Thyroid gland (tissue), 4 donors: ENCODE data around the gene A1CF. TPM values are rescaled to one million over a fixed set of nuclear protein-coding genes. Genes with fewer than 3 reads are reported as not detected.

Experiments used
- DNase-seq, 2 donors: peaks; one replicate each; pipeline ENCODE4 v3.0.0-alpha.2; 2019
- H3K27ac ChIP-seq, 3 donors: fragments of 200-600 bp; sonication (generic); 1 replicate in 2 of 3; 2 replicates in 1 of 3; pipeline ENCODE4 v1.5.1; 2016 to 2019; ENCODE audit warnings: mild to moderate bottlenecking in 1 of 3, moderate library complexity in 1 of 3
- H3K27me3 ChIP-seq: fragments of 200-600 bp; sonication (generic); one replicate; pipeline ENCODE4 v1.5.1; 2019
- H3K36me3 ChIP-seq, 2 donors: fragments of 200-600 bp; sonication (generic); one replicate each; pipeline ENCODE4 v1.5.1; 2016 to 2019
- H3K4me1 ChIP-seq, 2 donors: fragments of 200-600 bp; sonication (generic); one replicate each; pipeline ENCODE4 v1.5.1; 2017 to 2019
- H3K4me3 ChIP-seq, 3 donors: fragments of 200-600 bp; sonication (generic); replicated peaks in 1 of 3; 1 replicate in 2 of 3; 2 replicates in 1 of 3; pipeline ENCODE4 v1.5.1; 2016; ENCODE audit warnings: mild to moderate bottlenecking in 1 of 3
- H3K9me3 ChIP-seq: fragments of 200-600 bp; sonication (generic); one replicate; pipeline ENCODE4 v1.5.1; 2017
- CTCF ChIP-seq, 6 experiments: fragments of 200-600 bp in 3 of 6; fragments of 450-650 bp in 3 of 6; sonication (generic) in 3 of 6; IDR thresholded peaks; one replicate each; pipeline ENCODE4 v1.5.1; 2016 to 2019; ENCODE audit warnings: antibody characterized with exemption in 6 of 6, mild to moderate bottlenecking in 2 of 6, inconsistent platforms in 1 of 6, moderate library complexity in 1 of 6
- POLR2A ChIP-seq, 2 donors: fragments of 450-650 bp; IDR thresholded peaks; one replicate each; pipeline ENCODE4 v1.6.1; 2017; ENCODE audit warnings: antibody characterized with exemption in 2 of 2, mild to moderate bottlenecking in 2 of 2, moderate library complexity in 1 of 2
- WGBS, 2 donors: methylation state at CpG; one replicate each; pipeline ENCODE4 v1.1.5; 2017; 5-methylcytosine and 5-hydroxymethylcytosine counted together
- intact Hi-C: fragments of 100-400 bp; cut with DNase I; formaldehyde crosslinking; loops from one replicate; pipeline ENCODE4 v1.15.1; 2023
- total RNA-seq, 4 donors: library from RNA; depleted of rRNA; stranded (reverse); fragments of >200 nt; gene quantifications; one replicate each; pipeline ENCODE4 v1.2.3, GENCODE V29; 2016

Gene A1CF
- total RNA-seq, 4 donors from 2014 or later: not detected

- Histone ChIP-seq H3K36me3 (no peaks in the 10 kb centered on the region), H3K4me3 (no peak overlapping the region), H3K27ac (no peak overlapping the region), H3K9me3 (no peaks in the 10 kb centered on the region), H3K4me1 (no peaks in the 10 kb centered on the region), H3K27me3 (no peaks in the 10 kb centered on the region)
- intact Hi-C loops: no loop called here
- DNase-seq: no peak
- TF ChIP-seq CTCF (IDR thresholded peaks at IDR 0.05): no peak
- no peak for TF ChIP-seq POLR2A (IDR thresholded peaks at IDR 0.05)
These were observed 11.3 kb upstream of the A1CF start for GRCh38 chr10:50896721-50897120.

- Histone ChIP-seq H3K27me3 (no peaks in the 10 kb centered on the region), H3K4me3 (no peak overlapping the region), H3K36me3 (no peaks in the 10 kb centered on the region), H3K9me3 (no peaks in the 10 kb centered on the region), H3K4me1 (no peaks in the 10 kb centered on the region), H3K27ac (no peak overlapping the region)
- no peak for TF ChIP-seq CTCF (IDR thresholded peaks at IDR 0.05)
- TF ChIP-seq POLR2A (IDR thresholded peaks at IDR 0.05): no peak
- no peak for DNase-seq
- intact Hi-C loops: no loop called here
These were observed 8.9 kb upstream of the A1CF start for GRCh38 chr10:50894312-50894711.

- H3K27me3 ChIP-seq: no peaks in the 10 kb centered on the region
- H3K4me1 ChIP-seq: no peaks in the 10 kb centered on the region
- no peak for DNase-seq
- TF ChIP-seq POLR2A (IDR thresholded peaks at IDR 0.05): no peak
- no peak for TF ChIP-seq CTCF (IDR thresholded peaks at IDR 0.05)
- no peak overlapping the region for H3K27ac ChIP-seq
- intact Hi-C loops: no loop called here
- no peaks in the 10 kb centered on the region for H3K9me3 ChIP-seq
- H3K36me3 ChIP-seq: no peaks in the 10 kb centered on the region
- no peak overlapping the region for H3K4me3 ChIP-seq
- 88 to 94% methylated on average over 2 of the region's 2 CpGs for WGBS, 2 donors
These were observed 7.0 kb upstream of the A1CF start for GRCh38 chr10:50892467-50892866.

GRCh38 chr10:50884302-50884701 lies 1.1 kb downstream of the A1CF start:
- Histone ChIP-seq H3K36me3 (no peaks in the 10 kb centered on the region), H3K27me3 (no peaks in the 10 kb centered on the region), H3K4me3 (no peak overlapping the region), H3K4me1 (no peaks in the 10 kb centered on the region), H3K9me3 (no peaks in the 10 kb centered on the region), H3K27ac (no peak overlapping the region)
- DNase-seq: no peak
- TF ChIP-seq POLR2A (IDR thresholded peaks at IDR 0.05) (no peak), CTCF (IDR thresholded peaks at IDR 0.05) (no peak)
- WGBS, 2 donors: 81% methylated on average over 3 of the region's 3 CpGs
- intact Hi-C loops: no loop called here

- Histone ChIP-seq H3K9me3 (no peaks in the 10 kb centered on the region), H3K27ac (no peak overlapping the region), H3K4me1 (no peaks in the 10 kb centered on the region), H3K4me3 (no peak overlapping the region), H3K27me3 (no peaks in the 10 kb centered on the region), H3K36me3 (no peaks in the 10 kb centered on the region)
- intact Hi-C loops: no loop called here
- WGBS, 2 donors: 70 to 72% methylated on average over 5 of the region's 5 CpGs
- no peak for TF ChIP-seq POLR2A (IDR thresholded peaks at IDR 0.05)
- TF ChIP-seq CTCF (IDR thresholded peaks at IDR 0.05): no peak
- DNase-seq: no peak
These were observed 1.8 kb downstream of the A1CF start for GRCh38 chr10:50883629-50884028.
